Measurements from ENCODE around the gene LEMD2. TPM values are rescaled to one million over a fixed set of nuclear protein-coding genes. Genes with fewer than 3 reads are reported as not detected.
"Not testable (repeated sequence)": the region's sequence is repeated elsewhere in the genome, so short reads cannot be mapped to it uniquely, and the experiment has no call there.

The LEMD2 gene
- total RNA-seq (2014; rRNA removed; shearing (Covaris generic)), result 65.1 and 66.7 TPM in 2 replicates

DNA sequence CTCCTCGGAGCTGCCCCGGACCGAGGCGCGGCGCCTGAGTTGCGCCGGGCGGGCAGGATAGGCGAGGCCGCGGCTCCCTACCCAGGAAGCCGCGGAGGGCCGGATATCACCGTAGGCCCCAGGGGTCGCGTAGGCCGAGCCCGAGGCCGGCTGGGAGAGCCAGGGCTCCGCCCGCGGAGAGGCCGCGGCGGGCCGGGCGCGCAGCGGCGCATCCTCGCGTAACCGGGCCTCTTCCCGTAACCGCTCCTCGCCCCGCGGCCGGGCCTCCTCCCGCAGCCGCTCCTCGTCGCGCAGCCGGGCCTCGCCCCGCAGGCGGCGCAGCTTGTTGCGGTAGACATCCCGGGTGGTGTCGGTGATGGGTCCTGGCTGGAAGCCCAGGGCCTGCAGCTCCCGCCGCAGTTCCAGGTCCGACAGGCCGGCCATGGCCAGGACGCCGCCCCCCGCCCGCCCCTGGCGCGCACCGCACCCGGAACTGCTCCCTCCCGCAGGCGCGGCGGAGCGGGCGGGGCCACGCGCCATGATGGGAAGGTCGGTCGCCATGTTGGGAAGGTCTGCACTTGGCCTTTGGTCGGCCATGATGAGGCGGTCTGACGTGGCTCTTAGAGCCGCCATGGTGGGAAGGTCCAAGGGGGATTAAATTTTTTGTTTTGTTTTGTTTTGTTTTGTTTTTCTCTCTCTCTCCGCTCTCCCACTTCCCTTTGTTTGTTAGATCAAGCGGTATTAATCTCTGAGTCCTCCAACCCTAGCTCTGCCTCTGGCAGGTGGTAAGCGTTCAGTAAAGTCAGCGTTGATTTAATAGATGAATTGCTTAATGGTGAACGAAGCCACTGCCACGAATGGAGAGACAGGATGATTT lies at the start of gene LEMD2:
LEMD2 (minus strand) TSS at position 437 of the 856 bp plus-strand sequence; CDS start at position 423, 14 bp downstream.
- in situ Hi-C loops (cut with HindIII; ENCODE audit: low sequenced_read_pairs), result no loop called here

GRCh38 chr6:33837971-33838665 lies 49.2 kb upstream of the LEMD2 start:
- DNase-seq (ENCODE audit: low spot score), result no peak
- in situ Hi-C loops (cut with HindIII; ENCODE audit: low sequenced_read_pairs), result loop anchor here (25.0 kb wide), 1 partner anchor 299 kb away; the partner anchor contains the start of gene GRM4

More for the DNA sequence above, at the start of gene LEMD2:
- DNase-seq (ENCODE audit: low spot score), result peak; percentile 94

DNA sequence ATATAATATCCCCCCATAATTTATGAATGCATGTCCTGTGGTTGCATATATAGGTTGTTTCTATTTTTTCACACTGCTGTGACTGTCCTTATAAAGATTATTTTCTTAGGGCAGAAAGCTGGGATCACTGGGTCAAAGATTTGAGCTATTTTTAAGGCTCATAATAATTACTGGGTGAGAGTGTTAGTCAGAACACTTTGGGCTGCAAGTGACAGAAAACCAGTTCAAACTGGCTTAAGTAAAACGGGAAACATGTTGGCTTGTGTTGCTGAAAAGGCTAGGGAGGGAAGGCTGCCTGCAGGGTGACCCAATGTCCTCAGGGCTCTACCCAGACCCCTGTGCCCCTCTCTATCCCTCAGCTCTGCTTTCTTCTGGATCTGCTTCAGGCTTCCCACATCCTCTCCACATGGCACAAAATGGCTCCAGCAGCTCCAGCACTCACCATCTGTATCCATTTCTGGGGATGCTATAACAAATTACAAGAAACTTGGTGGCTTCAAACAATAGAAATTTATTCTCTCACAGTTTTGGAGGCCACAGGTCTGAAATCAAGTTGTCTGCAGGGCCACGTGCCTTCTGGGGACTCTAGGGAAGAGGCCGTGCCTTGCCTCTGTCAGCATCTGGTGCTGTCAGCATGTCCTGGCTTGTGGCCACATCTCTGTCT lies 48.0 kb upstream of the LEMD2 start:
- DNase-seq (ENCODE audit: low spot score), result no peak
- in situ Hi-C loops (cut with HindIII; ENCODE audit: low sequenced_read_pairs), result loop anchor here (25.0 kb wide), 1 partner anchor 300 kb away; the partner anchor contains the start of gene GRM4

- no peak for DNase-seq (ENCODE audit: low spot score)
Observed at GRCh38 chr6:33834401-33835392, 45.8 kb upstream of the LEMD2 start.

GRCh38 chr6:33833599-33833998 lies 44.7 kb upstream of the LEMD2 start:
- in situ Hi-C loops (cut with HindIII; ENCODE audit: low sequenced_read_pairs), result loop anchor here (25.0 kb wide), 1 partner anchor 304 kb away; the partner anchor contains the start of gene GRM4

More at GRCh38 chr6:33834401-33835392, 45.8 kb upstream of the LEMD2 start:
- in situ Hi-C loops (cut with HindIII; ENCODE audit: low sequenced_read_pairs), result loop anchor here (25.0 kb wide), 1 partner anchor 303 kb away; the partner anchor contains the start of gene GRM4

DNA sequence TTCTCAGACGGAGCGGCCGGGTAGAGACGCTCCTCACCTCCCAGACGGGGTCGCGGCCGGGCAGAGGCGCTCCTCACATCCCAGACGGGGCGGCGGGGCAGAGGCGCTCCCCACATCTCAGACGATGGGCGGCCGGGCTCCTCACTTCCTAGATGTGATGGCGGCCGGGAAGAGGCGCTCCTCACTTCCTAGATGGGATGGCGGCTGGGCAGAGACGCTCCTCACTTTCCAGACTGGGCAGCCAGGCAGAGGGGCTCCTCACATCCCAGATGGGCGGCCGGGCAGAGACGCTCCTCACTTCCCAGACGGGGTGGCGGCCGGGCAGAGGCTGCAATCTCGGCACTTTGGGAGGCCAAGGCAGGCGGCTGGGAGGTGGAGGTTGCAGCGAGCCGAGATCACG lies 43.9 kb upstream of the LEMD2 start:
- in situ Hi-C loops (cut with HindIII; ENCODE audit: low sequenced_read_pairs), result loop anchor here (25.0 kb wide), 1 partner anchor 304 kb away; the partner anchor contains the start of gene GRM4
- DNase-seq (ENCODE audit: low spot score), result not testable (repeated sequence)

More at GRCh38 chr6:33833599-33833998, 44.7 kb upstream of the LEMD2 start:
- DNase-seq (ENCODE audit: low spot score), result no peak

- DNase-seq (ENCODE audit: low spot score), result not testable (repeated sequence)
- in situ Hi-C loops (cut with HindIII; ENCODE audit: low sequenced_read_pairs), result loop anchor here (25.0 kb wide), 1 partner anchor 306 kb away; the partner anchor contains the start of gene GRM4
Observed at GRCh38 chr6:33831725-33832124, 42.8 kb upstream of the LEMD2 start.

DNA sequence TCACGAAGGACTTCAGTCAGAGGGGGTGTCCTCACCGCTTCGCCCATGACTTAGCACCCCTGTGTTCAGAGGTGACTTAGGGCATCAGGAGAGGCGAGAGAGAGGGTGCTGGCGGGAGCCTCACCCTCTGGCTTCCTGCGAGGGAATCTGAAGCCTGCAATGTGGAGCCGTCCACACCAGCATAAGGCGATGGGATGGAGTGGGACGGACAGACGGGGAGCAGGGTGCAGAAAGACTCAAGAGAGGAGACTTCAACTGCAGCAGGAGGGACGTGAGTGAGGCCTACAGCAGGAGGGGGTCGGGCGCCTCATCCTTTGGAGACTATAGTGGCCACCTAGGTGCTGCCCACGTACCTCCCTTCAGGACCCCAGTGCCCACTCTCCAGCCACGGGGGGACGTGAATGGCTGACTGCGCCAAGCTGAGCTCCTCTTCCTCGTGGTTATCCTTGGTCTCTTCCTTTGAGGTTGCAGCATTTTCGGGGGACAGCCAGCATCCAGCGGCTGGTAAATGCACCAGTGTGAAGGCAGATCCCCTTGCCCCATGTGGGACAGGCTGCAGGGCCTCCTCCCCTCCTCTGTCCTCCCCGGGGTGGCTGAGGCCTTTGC lies 41.8 kb upstream of the LEMD2 start:
- in situ Hi-C loops (cut with HindIII; ENCODE audit: low sequenced_read_pairs), result loop anchor here (25.0 kb wide), 1 partner anchor 307 kb away; the partner anchor contains the start of gene GRM4
- DNase-seq (ENCODE audit: low spot score), result no peak

GRCh38 chr6:33828764-33829731 lies 40.1 kb upstream of the LEMD2 start:
- in situ Hi-C loops (cut with HindIII; ENCODE audit: low sequenced_read_pairs), result loop anchor here (25.0 kb wide), 1 partner anchor 308 kb away; the partner anchor contains the start of gene GRM4
- peak; percentile 34 for DNase-seq (ENCODE audit: low spot score)

DNA sequence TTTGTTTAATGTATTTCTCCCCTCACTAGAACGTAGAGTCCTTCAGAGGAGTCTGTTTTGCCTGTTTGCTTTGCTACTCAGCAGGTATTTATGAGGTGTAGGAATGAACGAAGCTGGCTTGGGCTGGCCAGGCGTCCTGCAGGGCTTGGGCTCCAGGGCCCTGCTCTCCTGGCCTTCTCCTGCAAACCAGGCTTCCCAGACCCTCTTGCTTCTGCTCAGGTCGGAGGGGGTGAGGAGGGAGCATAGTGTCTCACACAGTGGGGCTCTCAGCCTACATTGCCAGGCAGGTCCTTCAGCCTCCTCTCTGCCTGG lies 39.5 kb upstream of the LEMD2 start:
- no peak for DNase-seq (ENCODE audit: low spot score)
- in situ Hi-C loops (cut with HindIII; ENCODE audit: low sequenced_read_pairs), result loop anchor here (25.0 kb wide), 1 partner anchor 309 kb away; the partner anchor contains the start of gene GRM4

- DNase-seq (ENCODE audit: low spot score), result no peak
- in situ Hi-C loops (cut with HindIII; ENCODE audit: low sequenced_read_pairs), result loop anchor here (25.0 kb wide), 1 partner anchor 310 kb away; the partner anchor contains the start of gene GRM4
Observed at GRCh38 chr6:33827546-33828451, 38.9 kb upstream of the LEMD2 start.

DNA sequence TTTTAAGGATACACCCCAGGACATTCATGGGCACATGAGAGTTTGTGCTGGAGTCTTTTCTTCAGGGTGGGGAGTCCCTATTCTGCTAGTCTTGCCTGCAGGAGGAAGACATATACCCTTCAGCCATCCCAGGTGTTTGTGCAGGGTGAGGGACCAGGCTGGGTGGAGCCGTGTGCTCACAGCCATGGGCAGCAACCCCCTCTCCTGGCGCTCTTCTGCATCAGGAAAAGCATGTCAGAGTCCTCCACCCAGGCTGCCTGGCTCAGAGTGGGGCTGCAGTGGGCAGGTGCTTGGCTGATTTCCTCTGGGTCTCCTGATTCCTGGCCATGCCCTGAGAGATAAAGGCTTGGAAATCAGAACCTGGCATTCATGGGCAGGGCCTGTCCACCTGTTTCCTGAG lies 37.6 kb upstream of the LEMD2 start:
- DNase-seq (ENCODE audit: low spot score), result no peak
- in situ Hi-C loops (cut with HindIII; ENCODE audit: low sequenced_read_pairs), result loop anchor here (25.0 kb wide), 1 partner anchor 311 kb away; the partner anchor contains the start of gene GRM4

GRCh38 chr6:33824461-33825154 lies 35.7 kb upstream of the LEMD2 start:
- DNase-seq (ENCODE audit: low spot score), result no peak
- in situ Hi-C loops (cut with HindIII; ENCODE audit: low sequenced_read_pairs), result loop anchor here (25.0 kb wide), 1 partner anchor 313 kb away; the partner anchor contains the start of gene GRM4

- no peak for DNase-seq (ENCODE audit: low spot score)
- in situ Hi-C loops (cut with HindIII; ENCODE audit: low sequenced_read_pairs), result no loop called here
Observed at GRCh38 chr6:33823806-33824205, 34.9 kb upstream of the LEMD2 start.
